Measurements from ENCODE around the gene STOX1.
"Not testable (repeated sequence)": the region's sequence is repeated elsewhere in the genome, so short reads cannot be mapped to it uniquely, and the experiment has no call there.

The STOX1 gene

DNA sequence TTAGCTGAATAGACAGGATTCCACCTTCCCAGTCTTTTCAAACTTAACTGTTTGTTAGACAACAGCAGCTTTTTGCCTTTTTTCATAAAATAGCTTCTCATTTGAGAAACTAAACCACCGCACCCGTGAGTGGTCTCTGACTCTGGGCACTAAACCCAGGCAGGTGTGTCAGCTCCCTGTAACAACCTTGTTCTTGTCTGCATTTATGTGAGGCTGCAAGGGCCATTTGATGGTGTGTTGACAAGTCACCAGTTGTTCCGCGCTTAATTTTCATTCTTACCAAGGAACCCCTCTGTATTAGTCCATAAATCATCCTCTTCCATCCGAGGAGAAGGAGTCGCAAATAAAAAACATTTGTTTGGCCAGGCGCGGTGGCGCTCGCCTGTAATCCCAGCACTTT lies 1.5 kb downstream of the STOX1 start:
- no peak for DNase-seq (ENCODE audit: low read depth)

DNA sequence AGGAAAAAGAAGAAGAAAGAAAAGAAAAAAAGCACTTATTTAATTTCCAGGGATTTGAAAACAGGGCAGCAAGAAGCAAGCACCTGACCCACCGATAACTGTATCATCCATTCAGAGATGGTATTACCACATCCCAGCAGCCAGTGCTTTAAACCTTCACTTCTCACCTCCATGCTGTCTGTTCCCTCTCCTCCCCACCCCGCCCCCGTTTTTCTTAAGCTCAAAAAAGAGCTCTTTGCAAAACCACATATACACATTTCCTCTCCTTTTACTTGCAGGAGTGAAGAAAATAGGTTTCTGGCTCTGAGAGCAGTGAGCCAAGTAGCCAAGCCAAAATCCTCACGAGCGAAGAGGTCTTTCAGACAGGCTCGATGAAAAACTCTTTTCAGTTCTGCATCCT lies 2.2 kb downstream of the STOX1 start:
- DNase-seq (ENCODE audit: low read depth), result no peak

DNA sequence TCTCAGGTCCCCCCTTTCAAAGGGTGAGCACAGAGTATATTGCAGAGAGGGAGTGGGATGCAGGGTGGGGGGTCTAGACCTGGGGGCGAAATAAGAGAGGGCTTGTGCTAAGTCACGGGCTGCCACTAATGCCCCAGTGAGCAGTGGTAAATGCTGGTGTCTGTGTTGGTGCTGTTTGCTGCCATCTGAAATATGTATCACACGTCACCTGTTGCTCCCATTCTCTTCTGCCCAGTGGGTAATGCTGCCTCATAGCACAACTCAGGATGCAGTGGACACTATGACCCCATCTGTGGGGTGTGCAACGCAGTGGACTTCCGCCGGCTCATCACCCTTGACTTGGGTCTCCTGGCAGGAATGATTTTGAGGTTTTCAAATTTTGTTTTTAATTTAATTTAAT lies 2.6 kb downstream of the STOX1 start:
- no peak for DNase-seq (ENCODE audit: low read depth)

DNA sequence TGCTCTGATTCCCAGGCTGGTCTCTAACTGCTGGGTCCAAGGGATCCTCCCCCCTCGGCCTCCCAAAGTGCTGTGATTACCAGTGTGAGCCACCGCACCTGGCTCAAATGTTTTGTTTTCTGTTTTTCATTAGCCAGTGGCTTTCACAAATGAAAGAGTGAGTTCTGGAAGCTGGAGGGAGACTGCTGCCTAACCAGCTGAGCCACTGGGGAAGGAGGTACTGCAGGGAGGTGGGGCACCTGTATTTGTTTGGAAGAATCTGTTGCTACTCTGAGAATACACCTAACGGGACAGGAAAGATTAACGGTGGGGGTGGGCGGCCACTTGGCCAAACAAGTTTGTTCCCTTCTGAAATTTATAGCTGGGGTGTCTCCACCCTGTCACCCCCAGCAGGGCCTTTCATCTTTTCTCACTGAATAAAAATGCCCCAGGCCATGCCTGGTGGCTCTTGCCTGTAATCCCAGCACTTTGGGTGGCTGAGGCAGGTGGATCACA lies 4.7 kb downstream of the STOX1 start:
- DNase-seq (ENCODE audit: low read depth), result no peak

DNA sequence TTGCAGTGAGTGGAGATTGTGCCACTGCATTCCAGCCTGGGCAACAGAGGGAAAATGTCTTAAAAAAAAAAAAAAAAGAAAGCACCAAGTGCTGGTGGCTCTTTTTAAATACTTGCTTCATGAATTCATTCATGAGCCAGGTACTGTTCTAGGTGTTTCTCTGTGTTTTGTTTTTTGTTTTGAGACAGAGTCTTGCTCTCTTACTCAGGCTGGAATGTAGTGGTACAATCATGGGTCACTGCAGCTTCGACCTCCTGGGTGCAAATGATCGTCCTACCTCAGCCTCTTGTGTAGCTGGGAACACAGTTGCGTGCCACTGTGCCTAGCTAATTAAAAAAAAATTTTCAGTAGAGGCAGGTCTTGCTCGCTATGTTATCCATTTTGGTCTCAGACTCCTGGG lies 5.3 kb downstream of the STOX1 start:
- DNase-seq (ENCODE audit: low read depth), result no peak

DNA sequence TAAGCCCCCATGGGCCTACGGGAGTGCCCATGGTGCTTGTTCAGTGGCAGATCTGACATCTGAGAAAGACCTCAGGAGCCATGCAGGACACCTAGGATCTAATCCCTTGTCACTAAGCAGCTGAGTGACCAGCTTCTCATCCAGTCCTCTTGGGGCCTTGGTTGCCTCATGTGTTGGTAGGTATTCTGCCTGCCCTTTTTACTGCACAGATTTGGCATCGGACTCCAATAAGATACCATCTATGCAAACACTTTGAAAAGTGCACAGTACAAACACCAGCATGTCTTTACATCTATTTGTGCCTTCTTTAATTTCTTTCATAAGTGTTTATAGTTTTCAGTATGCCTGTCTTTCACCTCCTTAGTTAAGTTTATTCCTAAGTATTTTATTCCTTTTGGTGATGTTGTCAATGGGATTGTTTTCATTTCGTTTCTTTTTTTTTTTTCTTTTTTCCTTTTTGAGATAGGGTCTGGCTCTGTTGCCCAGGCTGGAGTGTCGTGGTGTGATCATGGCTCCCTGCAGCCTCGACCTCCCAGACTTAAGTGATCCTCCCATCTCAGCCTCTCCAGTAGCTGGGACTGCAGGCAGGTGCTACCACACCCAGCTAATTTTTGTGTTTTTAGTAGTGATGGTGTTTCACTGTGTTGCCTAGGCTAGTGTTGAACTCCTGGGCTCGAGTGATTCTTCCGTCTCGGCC lies 10.4 kb downstream of the STOX1 start:
- DNase-seq (ENCODE audit: low read depth), result no peak

DNA sequence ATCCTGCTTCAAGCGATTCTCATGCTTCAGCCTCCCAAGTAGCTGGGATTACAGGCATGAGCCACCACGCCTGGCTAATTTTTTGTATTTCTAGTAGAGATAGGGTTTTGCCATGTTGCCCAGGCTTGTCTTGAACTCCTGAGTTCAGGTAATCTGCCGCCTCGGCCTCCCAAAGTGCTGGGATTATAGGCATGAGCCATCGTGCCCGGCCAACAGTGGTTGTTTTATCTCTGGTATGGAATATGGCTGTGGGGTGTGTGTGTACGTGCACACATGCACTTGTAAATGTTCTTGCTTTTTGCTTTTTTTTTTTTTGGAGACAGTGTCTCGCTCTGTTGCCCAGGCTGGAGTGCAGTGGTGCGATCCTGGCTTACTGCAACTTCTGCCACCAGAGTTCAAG lies 13.3 kb downstream of the STOX1 start:
- not testable (repeated sequence) for DNase-seq (ENCODE audit: low read depth)

DNA sequence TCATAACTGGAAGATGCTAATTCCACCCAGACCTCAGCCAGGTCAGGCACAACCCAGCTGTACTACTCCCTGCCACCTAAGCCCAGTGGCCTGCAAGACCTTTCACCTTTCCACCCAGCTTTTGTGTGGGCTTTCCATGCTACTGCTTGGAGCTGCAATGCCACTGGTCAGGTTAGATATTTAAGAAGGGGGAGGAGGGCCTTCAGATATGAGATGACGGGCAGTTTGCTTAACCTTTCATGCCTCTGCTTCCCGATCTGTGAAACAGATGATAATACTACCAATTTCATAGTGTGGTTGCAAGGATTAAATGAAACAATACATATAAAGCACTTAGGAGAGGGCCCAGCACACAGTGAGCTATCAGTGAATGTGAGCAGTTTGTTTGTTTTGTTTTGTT lies 20.9 kb downstream of the STOX1 start:
- DNase-seq (ENCODE audit: low read depth), result no peak

DNA sequence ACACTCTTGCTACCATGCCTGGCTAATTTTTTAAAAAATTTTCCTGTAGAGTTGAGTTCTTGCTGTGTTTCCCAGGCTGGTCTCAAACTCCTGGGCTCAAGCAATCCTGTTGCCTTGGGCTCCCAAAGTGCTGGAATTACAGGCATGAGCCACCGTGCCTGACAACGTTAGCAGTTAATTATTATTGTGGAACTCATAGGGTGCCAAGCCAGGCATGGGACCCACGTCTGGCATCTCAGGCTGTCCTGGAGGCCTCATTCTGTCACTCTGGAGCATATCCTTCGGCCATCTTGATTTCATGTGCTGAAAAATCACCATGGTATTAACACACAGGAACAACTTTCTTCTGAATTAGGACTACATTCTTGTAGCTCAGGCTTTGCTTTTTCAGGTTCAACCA lies 21.5 kb downstream of the STOX1 start:
- DNase-seq (ENCODE audit: low read depth), result no peak

DNA sequence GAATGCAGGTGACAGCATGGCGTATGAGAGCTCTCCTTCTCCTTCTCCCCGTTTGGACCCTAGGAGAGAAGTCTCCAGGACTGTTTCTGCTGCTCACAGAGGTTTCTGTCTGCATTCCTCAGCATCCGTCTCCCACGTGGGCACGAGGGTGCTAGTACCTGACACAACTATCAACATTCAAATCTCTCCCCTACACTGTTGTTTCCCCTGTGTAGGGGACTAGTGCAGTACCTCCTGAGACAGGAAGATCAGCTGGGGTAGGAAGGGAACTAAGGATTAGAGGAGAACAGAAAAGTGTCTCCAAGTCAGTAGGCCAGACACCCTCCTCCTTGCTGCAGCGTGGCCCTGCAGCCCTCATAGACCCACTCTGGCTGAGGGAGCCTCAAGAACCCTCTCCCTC lies 29.0 kb downstream of the STOX1 start:
- no peak for DNase-seq (ENCODE audit: low read depth)

DNA sequence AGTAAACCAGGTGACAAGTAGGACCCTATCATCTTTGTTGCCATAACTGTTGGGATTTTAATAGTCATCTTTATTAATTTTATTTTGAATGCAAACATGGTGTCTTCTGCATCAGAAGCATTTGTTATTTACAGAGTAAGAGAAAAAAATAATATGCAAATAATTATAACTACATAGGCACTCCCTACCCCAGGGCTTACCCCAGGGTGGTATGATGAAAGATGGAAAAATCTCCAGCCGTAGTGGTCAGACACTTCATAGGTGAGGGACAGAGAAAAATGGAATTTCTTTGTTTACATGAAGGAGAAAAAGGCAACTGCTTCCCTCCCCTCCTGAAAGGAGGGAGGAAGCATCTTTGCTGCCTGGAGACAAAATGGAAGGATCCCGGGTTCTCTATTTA lies 29.7 kb downstream of the STOX1 start:
- DNase-seq (ENCODE audit: low read depth), result no peak

DNA sequence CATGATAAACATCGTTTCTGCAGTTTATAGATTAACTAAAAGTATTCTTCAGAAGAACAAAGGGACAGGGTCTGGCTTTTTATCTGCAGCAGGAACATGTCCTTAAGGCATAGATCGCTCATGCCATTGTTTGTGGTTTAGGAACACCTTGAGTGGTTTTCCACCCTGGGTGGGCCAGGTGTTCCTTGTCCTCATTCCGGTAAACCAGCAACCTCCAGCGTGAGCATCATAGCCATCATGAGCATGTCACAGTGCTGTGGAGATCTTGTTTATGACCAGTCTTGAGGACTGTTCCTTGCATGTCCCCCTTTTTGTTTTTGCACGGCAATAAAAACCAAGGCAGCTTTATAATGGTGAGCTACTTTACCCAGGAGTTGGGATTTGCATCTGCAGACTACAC lies 33.9 kb downstream of the STOX1 start:
- DNase-seq (ENCODE audit: low read depth), result peak; percentile 6

DNA sequence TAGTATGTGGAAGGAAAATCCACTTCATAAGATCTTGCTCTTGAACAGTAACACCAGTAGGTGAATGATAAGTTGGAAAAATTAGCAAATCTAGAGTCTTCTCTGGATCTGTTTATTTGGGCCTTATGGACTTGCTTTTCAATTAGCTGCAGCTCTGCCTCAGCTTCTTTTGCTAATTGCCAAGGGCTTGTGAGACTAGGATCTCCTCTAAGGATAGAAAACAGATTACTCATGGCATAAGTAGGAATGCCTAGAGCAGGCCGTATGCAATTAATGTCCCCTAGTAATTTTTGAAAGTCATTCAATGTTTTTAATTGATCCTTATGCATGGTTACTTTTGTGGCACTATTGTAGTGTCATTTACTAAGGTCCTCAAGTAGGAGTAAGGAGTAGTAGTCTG lies 37.3 kb downstream of the STOX1 start:
- DNase-seq (ENCODE audit: low read depth), result no peak

DNA sequence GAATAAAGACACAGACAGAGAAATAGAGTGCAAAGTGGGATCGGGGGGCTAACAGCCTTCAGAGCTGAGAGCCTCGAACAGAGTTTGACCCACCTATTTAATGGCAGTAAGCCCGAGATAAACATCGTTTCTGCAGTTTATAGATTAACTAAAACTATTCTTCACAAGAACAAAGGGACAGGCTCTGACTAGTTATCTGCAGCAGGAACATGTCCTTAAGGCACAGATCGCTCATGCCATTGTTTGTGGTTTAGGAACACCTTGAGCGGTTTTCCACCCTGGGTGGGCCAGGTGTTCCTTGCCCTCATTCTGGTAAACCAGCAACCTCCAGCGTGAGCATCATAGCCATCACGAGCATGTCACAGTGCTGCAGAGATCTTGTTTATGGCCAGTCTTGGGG lies 40.8 kb downstream of the STOX1 start:
- not testable (repeated sequence) for DNase-seq (ENCODE audit: low read depth)

DNA sequence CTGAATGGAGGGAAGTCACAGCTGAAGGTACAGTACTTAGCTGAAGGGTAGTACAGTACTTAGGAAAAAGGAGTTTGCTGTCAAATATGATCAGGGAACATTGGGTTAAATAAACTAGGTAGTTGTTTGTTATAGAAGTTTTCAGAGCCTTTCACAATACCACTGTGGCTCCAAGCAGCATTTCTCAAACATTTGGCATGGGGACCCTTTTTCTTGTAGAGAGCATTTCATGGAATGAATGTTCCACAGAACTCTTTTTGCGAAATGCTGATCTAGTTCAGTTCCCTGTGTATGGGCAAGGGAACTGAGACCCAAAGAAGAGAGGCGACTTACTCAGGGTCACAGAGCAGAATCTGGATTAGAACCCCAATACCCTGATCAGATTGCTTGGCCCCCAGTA lies 42.3 kb downstream of the STOX1 start:
- peak; percentile 70 for DNase-seq (ENCODE audit: low read depth)

DNA sequence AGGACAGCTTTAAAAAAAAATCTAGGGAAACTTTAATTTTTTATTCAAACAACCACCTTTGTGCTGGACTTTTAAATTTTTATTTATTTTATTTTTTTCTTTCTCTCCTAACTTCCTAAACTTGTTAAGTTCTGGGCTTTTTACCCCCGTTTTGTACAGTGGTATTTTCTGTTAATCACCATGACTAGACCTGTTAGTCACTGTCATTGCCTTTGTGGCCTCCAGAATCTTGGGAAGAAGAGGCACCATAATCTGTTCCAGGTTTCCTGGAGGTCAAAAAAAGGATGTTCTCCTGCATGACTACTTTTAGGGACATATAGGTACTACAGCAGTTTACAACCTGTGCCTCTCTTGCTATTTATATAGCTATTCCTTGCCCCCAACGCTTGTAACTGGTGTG lies 42.7 kb downstream of the STOX1 start:
- no peak for DNase-seq (ENCODE audit: low read depth)

DNA sequence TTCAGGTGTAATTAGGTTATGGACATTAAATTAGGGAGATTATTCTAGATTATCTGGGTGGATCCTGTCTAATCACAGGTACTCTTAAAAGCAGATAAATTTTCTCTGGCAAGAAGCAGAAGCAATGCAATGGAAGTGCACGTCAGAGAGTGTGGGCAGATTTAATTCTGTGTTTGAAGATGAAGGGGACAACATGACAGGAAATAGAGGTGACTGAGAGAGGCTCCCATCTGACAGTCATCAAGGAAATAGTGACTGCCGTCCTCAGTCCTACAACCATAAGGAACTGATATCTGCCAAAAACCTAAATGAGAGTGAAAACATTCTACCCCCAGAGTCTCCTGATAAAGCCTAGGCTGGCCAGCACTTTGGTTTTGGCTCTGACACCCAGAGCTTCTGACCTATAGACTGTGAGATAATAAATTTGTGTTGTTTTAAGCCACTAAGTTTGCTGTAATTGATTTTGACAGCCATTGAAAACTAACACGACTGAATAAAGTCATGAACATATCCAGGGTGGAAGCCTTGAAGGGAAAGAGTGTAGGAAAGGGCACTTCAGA lies 43.3 kb downstream of the STOX1 start:
- DNase-seq (ENCODE audit: low read depth), result no peak

DNA sequence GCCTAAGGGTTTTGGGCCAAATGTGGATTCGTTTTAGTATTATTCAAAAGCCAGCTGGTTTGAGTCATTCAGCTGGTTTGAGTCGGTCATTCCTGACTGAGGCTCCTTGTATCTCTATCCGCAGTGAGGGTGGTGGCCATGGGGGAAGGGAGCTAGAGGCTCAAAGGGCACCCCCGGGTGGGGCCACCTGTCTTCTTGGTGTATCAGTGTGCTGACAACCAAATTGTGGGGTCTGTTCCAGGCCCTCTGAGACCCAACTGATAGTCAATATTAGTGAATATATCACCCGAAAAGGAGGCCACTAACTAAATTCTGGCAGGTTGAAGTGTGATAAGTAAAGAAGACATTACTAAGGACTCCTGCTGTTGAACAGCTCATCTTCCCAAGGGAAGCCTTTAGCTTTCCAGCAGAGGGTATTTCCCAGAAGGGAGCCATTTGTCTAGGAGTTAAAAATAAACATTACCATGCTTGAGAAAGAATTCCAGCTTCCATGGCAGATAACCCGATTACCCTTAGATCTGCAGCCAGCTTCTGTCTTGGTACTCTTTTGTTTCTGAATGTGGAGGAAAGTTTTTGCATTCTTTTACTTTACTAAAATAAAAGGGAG lies 43.9 kb downstream of the STOX1 start:
- peak; percentile 43 for DNase-seq (ENCODE audit: low read depth)

DNA sequence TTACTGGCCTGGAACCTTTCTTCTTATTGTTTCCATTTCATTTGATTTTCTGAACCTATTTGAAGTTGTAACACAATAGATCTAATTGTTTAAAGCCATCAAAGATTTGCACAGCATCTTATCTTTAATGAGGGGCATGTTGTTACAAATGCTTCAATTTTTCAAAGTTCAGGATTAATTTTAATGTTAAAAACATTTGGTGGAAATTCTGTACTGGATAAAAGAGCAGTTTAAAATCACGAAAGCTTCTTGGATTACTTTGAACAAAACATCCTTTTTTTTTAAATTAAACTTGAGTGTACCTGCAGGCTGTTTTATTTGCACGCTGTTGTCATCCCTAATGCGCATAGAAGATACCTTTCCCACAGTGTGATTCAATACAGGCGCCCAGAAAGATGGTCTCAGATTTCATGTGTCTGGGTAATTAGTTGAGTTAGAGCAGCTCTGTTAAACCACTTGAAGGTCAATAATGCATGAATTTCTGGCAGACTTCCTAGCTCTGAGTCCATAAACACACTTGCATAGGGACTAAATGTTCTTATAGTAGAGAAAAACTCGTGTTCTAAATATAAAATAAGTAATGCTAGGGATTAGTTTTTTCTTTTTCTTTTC lies 44.5 kb downstream of the STOX1 start:
- peak; percentile 93 for DNase-seq (ENCODE audit: low read depth)

DNA sequence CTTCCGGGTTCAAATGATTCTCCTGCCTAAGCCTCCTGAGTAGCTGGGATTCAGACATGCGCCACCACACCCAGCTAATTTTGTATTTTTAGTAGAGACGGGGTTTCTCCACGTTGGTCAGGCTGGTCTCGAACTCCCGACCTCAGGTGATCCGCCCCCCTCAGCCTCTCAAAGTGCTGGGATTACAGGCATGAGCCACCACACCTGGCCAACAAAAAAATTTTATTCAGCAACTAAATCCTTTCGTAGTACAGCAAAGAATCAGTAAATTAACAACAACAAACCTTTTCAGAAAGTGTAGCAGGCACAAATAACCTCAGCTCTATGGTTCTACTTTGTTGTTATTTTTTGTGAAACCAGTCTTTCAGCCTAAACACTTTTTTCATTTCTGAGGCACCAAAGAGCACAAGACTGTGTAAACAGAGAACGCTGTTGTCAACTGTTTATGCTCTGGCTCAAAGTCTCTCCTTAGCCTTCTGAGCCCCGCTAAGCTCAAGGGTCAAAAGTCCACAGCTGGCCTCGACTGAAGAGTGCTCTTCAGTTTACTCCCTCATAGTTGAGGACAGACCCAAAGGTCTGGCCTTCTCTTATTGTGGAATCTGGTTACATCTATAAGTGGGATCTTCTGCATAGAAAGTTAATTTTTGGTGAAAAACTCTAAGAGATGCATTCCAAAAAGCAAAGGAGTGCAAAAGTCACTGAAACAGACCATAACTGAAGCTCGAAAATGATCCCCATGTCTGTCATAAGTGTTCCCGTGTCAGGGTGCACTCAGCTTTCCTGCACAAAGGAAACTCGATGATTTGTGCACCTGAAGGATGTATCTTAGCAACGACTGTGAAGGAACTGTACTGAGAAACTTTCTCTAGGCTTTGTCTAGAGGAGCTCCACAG lies 49.2 kb downstream of the STOX1 start:
- DNase-seq (ENCODE audit: low read depth), result no peak

DNA sequence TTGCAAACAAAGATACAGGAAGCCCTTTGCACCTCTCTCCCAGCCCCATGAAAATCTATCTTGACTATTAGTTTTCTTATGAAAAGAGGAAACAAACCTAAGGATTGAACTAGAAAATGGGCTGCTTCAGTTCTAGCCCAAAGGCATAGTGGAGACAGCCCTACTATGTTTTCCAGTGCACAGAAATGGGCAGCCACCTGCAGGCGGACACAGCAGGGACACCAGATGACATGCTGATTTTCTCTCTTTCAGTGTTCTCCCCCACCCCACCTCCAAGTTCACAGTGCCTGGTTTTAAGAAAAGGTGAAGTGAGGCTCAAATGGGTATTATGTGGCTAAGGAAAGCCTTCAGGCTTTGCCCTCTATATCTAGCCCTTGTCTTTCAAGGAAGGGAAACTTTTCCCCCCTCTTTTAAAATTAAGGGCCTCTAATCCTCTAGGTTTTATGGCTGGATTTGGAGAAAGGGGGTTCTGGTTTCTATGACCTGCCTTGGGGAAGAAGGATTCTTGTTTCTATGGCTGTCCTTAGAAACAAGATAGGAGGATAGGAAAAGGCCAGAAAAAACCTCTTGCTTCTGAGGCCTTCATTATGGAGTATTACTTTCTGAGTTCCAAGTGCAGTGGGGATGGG lies 50.3 kb downstream of the STOX1 start:
- DNase-seq (ENCODE audit: low read depth), result no peak

DNA sequence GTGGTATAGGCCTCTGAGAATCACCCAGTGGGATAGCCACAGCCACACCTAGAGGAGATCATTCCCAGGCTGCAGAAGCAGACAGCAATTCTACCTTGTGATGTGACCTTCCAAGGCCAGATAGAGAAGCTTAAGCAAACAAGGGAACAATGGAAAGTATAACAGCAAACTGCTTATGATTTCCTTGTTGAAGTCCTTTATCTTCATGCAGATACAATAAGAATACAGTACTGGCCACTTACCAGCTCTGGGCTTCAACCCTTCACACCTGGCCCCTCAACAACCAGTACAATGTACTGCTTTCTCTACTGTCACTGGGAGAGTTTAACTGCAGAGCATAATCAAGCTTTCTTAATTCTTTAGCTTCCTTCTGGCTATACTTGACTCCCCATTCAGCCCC lies 51.2 kb downstream of the STOX1 start:
- DNase-seq (ENCODE audit: low read depth), result no peak

Data from fibroblast of gingiva (primary cell).